Measurements from ENCODE around the gene CHMP2A. TPM values are rescaled to one million over a fixed set of nuclear protein-coding genes. Genes with fewer than 3 reads are reported as not detected.

Gene CHMP2A
- total and polyA plus RNA-seq, 2 of the 13 experiments (the other 11 are each of a cell fraction or from before 2014, with no cell fraction given), result 49.7 to 55.0 TPM

DNA sequence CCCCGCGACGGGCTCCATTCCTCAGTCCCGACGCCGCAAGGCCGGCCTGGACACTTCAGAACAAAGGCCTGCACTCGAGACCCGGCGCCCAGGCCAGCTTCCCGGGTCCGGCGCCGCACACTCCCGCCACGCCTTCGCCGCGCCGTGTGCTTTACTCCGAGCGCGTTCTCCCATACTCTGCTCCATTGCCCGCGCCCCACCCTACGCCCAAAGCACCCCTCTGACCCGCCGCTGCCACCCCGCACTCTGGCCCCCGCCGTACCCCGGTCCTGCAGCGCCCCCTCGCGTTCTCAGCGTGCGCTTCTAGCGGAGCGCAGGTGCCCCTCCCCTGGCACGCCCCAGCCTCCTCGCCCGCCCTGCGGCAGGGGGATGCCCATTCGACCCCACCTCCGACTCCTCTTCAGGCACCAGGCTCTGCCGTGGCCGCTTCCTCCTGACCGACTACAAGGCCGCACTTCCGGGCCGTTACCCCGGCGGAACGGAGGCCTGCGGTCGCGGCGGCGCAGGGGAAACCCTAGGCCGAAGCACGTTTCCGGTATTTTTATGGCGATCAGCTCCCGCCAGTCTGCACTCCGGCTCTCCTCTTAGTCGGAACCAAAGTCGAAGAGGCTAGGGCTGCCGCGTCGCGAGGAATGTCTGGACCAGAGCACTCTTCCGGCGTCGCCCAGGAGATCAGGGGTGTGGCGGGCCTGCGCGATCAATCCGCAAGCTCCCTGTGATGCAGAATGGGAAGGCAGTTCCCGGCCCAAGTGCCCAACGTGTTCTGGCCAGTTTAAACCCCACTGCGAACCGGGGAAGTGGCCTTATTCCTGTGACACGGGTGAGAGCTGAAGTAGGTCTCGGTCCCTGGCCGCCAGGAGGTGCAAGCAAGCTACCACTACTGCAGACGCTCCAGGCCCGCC, 35.3 kb downstream of the CHMP2A start, which contains the start of gene ZBTB45 (continued):
- TF ChIP-seq ZNF597 (CRISPR knock-in tag; IDR thresholded peaks at IDR 0.05) (0 out of 2 replicates have a peak, but pooled peaks have one; percentile 57), HMG20A (CRISPR knock-in tag; IDR thresholded peaks at IDR 0.05; ENCODE audit: borderline replicate concordance) (peak; percentile 39; the same call in 1 of the 2 replicates), ATF4 (CRISPR knock-in tag; IDR thresholded peaks at IDR 0.05) (peak in 1 of 2 experiments; percentile 81; a peak in 2 of 4 replicates), RFXAP (CRISPR knock-in tag; IDR thresholded peaks at IDR 0.05; ENCODE audit: borderline replicate concordance) (no peak; the same call in 1 of the 2 replicates), E2F1 (CRISPR knock-in tag; IDR thresholded peaks at IDR 0.05) (peak; percentile 79), ZNF335 (CRISPR knock-in tag; IDR thresholded peaks at IDR 0.05) (peak; percentile 92), SRSF4 (IDR thresholded peaks at IDR 0.05; ENCODE audit: low read depth, low read length, poor library complexity, severe bottlenecking) (no peak), ZBTB37 (CRISPR knock-in tag; IDR thresholded peaks at IDR 0.05) (peak; percentile 29; the same call in 1 of the 2 replicates), SRSF9 (IDR thresholded peaks at IDR 0.05; ENCODE audit: borderline replicate concordance, insufficient read depth, low read depth, low read length, poor library complexity, severe bottlenecking) (no peak), ZNF230 (CRISPR knock-in tag; IDR thresholded peaks at IDR 0.05) (peak; percentile 43), ARNT (IDR thresholded peaks at IDR 0.05) (no peak), TSC22D2 (CRISPR knock-in tag; IDR thresholded peaks at IDR 0.05; ENCODE audit: borderline replicate concordance) (peak; percentile 61; the same call in 1 of the 2 replicates), NR2F2 (IDR thresholded peaks at IDR 0.05; ENCODE audit: borderline replicate concordance, low read depth) (peak; percentile 59; the same call in 1 of the 2 replicates), SATB2 (CRISPR knock-in tag; IDR thresholded peaks at IDR 0.05) (0 out of 2 replicates have a peak, but pooled peaks have one; percentile 30), GATAD1 (CRISPR knock-in tag; IDR thresholded peaks at IDR 0.05) (peak; percentile 99), ZBTB3 (CRISPR knock-in tag; IDR thresholded peaks at IDR 0.05; ENCODE audit: borderline replicate concordance, low read depth) (peak; percentile 95), JUN (CRISPR knock-in tag; IDR thresholded peaks at IDR 0.05) (peak; percentile 69; the same call in 1 of the 2 replicates), TEAD2 (CRISPR knock-in tag; IDR thresholded peaks at IDR 0.05) (no peak), ZNF580 (CRISPR knock-in tag; IDR thresholded peaks at IDR 0.05; ENCODE audit: borderline replicate concordance, low read depth) (peak; percentile 94), NR1H2 (CRISPR knock-in tag; IDR thresholded peaks at IDR 0.05; ENCODE audit: borderline replicate concordance, low read depth) (no peak), ZNF501 (CRISPR knock-in tag; IDR thresholded peaks at IDR 0.05) (peak; percentile 96)
